GM21528 (cell line): ENCODE results near the gene VOPP1.

Source experiments
- ATAC-seq: cut with Tn5 transposase; IDR thresholded peaks from one replicate; pipeline ENCODE4 v1.9.1; 2021; ENCODE audit warnings: mild to moderate bottlenecking, moderate library complexity; ENCODE audit not compliant: unreplicated experiment, low FRiP score

The VOPP1 gene

DNA sequence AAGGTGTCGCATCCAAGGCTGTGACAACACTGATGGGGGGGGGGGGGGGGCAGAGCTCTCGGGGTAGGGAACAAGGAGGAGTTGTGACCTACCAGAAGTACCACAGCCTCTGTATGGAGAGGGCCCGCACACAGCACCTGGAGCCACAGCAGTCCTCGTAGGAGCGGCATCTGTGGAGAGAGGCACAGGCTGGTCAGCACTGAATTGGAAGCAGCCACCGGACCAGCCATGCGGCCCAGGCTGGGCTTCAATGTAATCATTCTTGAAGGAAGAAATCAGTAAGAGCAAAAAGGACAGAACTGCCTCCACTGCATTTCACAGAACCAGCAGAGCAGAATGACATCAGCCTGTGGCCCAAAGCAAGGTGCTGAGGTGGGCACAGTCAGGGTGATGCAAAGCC, 74.8 kb downstream of the VOPP1 start:
- no peak for ATAC-seq

DNA sequence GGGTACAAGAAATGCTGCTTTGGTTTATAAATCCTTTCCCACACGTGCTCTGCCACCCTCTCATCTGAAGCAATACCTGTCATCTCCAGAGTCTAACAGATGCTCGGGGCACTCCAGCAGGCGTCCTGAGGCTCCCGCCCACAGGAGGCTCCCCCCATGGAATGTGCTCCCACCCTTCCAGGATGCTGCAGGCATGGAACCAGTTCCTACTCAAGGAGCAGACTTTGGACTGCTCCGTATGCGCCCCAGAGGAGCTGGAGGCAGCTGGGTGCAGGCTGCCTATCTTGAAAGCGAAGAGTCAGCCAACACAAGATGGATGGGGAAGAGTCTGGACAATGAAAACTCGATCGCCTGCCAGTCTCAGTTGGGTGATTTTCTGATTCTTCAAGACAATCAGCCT, 75.4 kb downstream of the VOPP1 start:
- no peak for ATAC-seq

DNA sequence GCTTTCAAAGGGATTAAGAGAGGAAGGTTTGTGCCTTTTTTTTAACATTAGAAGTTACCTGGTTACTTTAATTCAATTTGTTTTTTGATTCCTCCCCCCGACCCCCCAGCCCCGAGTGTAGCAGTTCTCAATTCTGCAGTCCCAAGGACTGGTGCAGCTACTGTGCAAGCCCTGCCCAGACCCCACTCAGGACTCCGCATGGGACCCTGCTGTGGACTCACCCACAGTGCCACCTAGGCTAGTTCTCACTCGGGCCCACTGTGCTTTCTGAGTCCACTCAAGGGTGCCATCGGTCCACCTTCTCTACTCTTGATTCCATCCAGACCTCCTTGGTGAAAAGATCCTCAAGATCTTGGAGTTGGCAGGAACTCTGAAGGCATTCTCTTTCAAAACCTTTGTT, 77.4 kb downstream of the VOPP1 start:
- ATAC-seq, result no peak

DNA sequence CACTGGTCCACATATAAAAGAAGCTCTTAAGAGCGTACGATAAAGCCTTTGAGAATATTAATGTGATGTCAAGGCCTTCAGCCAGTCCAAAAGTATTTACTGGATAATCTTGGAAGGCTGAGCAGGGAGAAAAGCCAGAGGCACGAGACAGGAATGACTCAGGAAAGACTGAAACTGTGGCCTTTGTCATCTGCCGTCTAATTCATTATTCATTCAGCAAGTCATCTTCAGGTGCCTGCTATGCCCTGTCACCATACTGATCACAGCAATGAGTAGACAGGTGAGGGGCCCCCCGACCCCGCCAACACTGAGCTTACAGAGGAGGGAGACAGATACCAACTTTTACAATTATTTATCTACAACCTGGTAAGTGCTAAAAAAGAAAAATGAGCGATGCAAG, 78.9 kb downstream of the VOPP1 start:
- no peak for ATAC-seq

DNA sequence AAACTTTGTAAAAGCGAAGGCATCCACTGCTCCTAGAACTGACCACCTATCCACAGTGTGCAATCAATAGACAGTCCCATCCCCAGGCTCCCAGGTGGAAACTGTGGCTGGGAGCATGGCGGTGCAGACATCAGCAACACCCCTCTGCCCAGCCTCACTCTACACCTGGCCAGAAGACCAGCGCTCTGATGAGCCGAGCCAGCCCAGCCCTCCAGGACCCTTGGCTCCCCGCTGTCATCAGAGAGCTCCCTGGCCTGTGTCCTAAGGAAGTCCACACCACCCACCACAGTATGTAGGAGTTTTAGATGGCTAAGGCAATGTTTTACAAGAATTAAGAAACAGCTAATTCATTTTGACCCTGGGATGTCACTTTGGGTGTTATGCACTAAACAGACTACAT, 81.0 kb downstream of the VOPP1 start:
- no peak for ATAC-seq

DNA sequence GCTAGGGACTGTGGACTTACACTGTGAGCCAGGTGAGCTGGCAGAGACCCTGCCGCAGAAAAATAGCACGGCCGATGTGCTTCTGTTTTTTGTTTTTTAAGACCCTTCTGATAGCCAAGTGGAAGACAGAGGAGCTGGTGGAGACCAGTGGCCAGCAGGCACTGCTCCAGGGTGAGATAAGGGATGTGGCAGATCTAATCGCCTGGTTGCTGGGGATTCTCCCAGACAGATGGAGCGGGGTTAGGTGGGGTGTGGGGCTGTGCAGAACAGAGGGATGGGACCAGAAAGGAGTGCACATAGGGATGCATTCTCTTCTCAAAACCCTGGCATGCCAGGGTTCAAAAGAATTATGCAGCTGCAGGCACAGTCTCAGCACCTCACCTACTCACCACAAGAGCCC, 82.2 kb downstream of the VOPP1 start:
- no peak for ATAC-seq

DNA sequence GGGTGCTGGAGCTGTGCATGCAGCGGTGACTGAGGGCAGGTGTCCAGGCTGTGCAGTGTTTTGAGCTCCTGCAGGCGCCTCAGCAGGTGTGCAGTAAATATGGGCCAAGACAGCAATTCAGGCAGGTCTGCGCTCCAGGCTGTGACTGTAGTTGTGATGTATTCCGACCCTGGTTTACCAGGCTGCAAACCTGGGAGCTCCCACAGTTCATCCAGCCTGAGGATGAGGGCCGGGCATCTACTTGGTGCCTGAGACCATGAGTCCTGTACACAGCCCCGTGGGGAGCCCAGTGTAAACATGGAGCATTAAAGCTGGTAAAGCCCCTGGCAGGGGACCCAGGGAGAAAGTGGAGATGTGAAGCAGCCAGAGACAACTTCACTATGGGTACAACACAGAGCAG, 82.8 kb downstream of the VOPP1 start:
- ATAC-seq, result no peak

DNA sequence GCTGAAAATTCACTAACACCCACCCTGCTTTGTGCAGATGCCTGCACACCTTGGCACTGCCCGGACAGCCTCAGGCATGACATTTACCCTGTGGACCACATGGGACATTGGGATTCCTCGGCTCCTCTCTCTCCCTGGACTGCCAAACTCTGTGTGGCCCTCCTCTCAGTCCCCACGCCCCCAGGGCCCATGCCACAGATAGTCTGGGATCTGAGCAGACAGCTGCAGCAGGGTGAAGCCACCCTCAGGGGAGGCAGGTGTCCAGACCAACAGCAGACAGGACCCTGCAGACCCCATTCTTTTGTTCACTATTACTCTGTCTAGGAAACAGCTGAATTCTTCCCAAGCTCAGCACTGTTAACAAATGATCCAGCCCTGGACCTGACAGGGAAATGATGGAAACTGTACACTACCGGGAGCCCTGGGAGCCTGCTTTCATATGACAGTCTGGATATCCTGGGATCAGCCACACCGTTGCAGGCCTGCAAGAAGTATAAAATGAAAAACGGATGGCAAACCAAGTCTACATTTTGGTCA, 83.4 kb downstream of the VOPP1 start:
- ATAC-seq, result no peak

DNA sequence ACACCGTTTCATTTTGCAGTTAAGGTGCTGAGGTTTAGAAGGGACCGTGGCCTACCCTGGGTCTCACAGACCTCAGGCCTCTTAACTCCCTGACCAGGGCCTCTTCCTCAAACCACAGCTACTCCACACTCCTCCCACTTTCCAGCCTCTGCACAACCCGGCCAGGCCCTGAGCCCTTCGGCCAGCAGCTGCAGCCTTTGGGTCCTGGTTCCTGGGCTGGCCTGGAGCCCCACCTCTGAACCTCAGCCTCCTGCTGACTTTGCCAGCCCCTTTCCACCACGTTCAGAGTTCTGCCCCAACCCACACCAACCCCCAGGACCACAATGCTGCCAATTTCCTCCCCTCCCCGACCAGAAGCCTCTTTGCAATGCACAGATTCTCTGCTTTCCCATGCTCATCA, 84.1 kb downstream of the VOPP1 start:
- no peak for ATAC-seq

DNA sequence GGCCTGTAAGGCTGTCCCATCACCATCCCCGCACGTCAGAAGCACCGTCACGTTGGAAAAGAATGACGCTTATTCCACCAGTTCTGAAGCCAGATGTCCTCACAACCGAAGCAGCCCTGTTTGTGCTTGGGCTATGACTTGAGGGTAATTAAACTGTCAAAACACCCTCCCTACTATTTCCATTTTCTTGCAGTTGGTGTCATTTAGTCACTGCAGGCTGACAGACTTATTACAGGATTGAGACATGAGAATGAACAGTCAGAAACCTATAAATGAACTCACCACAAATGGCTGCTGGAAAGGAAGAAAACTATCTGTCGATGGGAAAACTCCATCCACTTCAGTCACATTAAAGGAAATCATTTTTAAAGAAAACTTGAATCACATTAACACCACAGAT, 85.3 kb downstream of the VOPP1 start:
- ATAC-seq, result no peak

DNA sequence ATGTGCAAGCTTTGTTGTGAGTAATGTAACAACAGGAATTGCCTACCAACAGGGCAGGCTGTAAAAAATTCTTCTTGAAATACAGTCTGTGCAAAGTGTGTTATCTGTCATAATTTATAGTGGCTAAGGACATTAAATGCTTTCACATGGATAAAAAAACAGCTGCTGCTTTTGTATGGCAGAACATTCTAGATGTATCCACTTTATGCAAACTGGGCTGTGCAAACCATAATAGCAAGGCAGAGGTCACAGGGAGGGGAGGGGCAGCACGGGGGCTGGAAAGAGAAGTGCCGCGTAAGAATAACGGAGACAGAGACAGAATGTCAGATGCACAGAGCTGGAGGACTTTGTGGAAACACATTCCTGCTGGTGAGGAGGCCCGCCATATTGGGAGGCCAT, 86.1 kb downstream of the VOPP1 start:
- no peak for ATAC-seq

DNA sequence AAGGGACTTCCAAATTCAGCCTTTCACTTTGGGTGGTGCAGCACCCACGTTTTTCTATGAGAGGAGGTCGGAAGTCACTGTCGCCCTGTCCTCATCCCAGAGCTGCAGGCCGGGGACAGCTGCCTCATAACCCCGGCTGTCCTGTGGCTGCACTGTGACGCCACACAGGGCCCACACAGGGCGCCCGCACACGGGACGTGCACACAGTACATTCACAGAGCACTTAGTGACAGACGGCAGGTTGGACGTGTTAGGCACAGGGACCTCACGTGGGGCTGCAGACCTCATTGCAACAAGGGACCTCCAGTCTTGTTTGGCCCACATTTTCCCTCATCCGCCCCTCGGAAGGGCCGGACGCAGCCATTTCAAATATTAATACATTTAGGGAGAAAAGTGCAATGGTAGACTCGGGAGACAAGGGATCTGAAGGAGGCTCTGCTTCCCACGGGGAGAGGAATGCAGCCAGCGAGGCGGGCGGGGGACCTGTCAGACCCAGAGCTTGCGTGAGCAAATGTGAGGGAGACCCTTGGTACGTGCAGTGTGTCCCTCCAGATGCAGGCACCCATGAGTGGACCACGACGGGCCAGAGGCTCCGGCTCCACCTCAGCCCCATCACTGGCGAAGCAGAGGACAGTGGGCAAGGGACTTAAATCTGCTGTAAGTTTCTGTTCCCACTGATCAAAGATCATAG, 86.7 kb downstream of the VOPP1 start:
- no peak for ATAC-seq

DNA sequence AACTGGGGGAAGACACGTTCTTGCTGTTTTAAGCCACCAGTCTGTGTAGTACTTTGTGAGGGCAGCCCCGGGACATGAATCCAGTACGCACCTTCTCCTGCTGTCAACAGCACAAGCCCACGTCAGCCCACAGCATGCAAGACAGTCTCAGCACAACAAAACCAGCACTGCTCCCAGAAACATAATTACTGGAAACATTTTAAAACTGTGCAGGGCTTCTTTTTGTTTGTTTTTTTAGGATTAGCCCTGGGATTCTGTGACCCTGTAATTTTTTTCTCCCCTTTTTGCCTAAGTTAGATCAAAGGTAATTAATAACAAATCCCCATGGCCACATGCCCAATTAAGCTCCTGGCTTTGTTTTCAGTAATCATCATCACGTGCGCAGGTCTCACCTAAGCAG, 87.5 kb downstream of the VOPP1 start:
- no peak for ATAC-seq

DNA sequence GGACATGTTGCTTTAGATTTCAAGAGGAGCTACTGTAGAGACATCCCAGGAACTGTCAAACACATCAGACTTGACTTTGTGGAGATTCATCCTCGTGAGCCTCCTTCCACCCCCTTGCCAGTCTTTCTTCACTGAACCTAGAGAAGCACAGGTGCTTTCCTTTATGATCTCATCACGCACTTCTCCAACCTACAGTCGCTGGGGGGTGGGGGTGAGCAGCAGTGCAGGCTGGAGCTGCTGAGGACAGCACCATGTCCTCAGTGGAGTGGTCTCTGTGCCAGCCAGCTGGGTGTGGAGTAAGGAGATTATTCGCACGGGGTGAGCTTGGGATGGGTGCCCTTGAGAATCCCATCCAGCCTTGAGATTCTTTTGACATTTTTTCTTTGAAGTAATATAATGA, 88.1 kb downstream of the VOPP1 start:
- ATAC-seq, result no peak

DNA sequence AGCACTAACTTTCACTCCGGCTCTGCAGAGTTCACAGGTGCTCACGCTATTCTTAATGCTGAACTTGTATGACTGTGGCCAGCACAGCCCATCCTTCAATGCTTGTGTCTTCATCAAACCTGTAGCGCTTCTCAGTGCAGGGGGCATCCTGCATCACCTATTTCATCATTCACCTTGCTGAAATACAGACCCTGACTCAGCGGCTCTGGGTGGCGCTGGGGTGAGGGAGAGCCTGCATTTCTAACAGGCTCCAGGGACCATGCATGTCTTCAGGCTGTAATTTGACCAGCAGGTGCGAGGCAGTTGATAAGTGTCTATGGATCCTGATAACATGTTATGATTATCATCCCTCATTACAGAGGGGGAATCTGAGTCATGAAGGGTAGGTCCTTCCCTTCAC, 89.3 kb downstream of the VOPP1 start:
- no peak for ATAC-seq

DNA sequence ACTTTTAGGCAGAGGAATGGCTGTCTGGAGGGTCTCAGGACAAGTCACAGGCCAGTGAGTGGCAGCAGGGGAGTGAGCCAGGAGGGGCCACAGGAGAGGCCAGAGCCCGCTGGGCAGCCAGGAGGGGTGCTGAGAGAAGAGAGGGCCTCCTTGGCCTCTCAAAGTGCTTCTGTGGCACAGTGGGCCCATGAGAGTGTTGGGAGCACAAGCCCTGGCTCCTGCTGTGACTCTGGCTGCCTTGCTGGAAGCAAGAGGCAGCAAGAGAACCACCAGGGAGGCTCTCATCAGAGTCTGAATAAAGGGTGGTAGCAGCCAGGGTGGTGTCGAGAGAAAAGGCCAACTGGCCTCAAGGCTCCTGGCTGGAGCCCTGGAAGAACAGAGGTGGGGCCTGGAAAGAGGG, 91.1 kb downstream of the VOPP1 start:
- no peak for ATAC-seq

DNA sequence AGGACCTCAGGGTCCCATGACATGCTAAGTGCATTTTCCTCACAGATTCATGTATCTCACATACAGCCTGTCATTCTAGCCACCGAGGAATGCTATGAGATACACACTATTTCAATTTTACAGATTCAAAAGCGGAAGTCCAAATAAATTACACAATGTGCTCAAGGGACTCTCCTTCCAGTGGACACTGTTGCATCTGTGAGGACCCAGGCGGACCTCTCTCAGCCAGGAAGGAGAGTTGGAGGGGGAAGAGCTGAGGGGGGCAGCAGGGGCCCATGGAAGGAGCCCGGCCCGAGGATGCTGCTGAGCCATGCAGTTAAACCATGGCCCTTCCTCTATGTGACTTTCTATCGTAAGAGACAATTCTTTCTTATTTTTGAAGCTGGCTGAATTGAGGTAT, 93.6 kb downstream of the VOPP1 start:
- no peak for ATAC-seq

DNA sequence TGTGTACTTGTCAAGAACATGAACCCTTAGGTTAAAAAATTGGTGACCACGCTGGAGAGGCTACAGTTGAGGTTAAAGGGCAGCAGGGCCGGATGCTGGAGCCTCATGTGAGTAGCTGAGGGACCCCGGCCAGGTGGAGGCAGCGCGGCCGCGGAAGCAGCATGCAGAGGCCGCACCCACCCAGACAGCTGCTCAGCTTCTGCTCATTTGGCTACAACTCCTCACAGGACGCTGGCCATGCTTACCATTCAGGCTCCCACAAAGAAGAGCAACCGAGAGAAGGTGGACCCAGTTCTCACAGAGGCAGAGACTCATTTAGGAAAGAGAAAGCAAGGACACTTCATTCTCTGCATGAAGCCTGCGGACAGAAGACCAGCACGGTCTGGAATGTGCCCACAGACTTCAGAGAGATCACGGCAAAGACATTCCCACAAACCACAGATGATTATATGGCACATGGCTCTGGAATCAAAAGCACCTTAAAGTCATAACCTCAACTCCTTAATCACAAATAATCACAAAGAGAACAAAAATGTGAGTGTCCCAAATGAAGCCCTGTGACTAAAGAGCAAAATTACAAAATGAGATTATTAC, 94.4 kb downstream of the VOPP1 start:
- no peak for ATAC-seq

DNA sequence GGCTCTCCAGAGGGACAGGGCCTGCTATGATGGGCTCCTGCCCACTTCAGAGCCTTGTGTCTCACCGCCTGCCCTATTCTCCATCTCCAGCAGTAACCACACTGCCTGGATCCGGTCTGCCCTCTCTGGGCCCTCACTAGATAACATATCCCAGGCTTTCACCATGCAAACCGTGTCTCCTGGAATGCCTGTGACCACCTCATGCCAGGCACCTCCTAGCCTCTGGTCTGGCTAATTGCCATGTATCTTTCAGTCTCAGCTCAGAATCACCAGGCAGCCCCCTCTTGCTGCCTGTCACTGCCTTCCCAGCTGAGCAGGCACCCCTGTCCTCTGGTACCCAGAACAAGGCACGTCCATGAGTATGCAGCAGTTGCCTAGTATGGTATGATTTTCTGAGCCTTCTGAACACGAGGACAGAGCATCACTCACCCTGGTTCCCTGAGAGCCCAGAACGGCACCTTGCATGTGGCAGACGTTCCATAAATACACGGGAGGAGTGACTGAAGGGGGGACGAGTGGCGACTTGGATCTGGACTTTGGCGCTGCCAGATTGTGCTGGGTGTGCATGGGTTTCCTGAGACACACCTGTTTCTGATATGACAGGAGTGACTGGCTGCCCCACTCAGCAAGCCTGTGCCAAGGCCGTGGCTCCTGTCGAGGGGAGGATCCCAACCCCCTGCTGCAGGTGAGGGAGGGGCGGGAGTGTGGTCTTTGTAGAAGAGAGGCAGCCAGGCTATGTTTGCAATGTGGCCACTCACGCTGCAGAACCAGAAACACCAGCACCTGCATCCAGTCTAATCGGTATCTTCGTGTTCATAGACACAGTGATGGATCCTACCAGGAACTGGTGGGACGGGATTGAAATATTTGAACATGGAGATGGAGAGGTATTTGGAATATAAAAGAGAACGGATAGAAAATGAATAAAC, 95.2 kb downstream of the VOPP1 start:
- ATAC-seq, result no peak

DNA sequence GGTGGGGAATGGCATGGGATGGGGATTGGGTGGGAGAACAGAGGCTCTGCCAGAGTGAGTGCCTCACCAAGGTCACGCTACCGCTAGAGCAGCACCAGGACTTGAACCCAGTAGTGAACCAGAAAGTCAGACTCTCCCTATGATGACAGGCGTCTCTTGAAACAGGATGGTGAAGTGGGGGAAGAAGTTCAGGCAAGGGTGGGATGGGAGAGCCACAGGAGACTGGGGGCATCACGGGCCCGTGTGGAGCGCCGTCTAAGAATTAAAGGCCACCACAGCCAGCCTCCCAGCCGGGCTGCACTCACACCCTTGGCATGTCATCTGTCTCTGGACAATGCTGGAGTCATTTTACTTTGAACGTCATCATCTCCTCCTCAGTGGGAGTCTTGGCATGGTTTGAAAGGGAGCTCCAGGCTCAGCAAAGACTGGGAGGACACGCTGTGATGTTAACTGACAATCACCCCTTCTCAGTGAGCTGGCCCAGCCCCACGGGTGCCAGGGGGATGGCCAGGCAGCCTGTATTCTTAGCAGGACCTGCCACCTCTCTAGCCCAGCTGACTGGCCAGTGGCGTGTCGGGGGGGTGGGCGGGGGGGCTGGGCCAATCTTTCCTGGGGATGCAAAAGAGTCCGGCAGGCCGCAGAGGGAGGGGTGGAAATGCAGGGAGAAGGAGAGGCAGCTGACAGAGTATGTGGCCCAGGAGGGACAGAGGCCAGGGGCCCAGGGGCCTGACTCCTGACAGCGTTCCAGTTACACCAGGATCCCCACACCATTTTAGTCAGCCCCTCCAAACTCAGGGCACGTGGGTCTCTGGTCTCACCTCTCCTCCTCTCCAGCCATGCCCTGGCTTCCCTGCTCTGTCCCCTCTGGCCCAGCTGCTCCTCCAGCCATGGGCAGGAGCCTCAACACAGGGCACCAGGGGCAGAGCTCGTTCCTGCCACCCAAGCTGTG, 96.2 kb downstream of the VOPP1 start:
- ATAC-seq, result no peak
